ENCODE measurements around the gene UBE2G2.

The UBE2G2 gene

GRCh38 chr21:44732263-44732662 is 69.4 kb downstream of the UBE2G2 start (continued):
- no peak for TF ChIP-seq CSRNP3 (CRISPR knock-in tag; IDR thresholded peaks at IDR 0.05)

GRCh38 chr21:44730951-44731579 is 70.6 kb downstream of the UBE2G2 start:
- ATAC-seq = no peak
- TF ChIP-seq SNAI2 (CRISPR knock-in tag; IDR thresholded peaks at IDR 0.05) = no peak
- no peak for TF ChIP-seq ZNF565 (CRISPR knock-in tag; conservative IDR thresholded peaks at IDR 0.05; ENCODE audit: low read depth)
- no peak for TF ChIP-seq PPARA (CRISPR knock-in tag; IDR thresholded peaks at IDR 0.05; ENCODE audit: borderline replicate concordance)
- TF ChIP-seq ZC3H10 (CRISPR knock-in tag; IDR thresholded peaks at IDR 0.05) = no peak
- no peak for TF ChIP-seq TSHZ2 (CRISPR knock-in tag; IDR thresholded peaks at IDR 0.05)
- TF ChIP-seq CSRNP3 (CRISPR knock-in tag; IDR thresholded peaks at IDR 0.05) = no peak
- TF ChIP-seq ZNF70 (CRISPR knock-in tag; IDR thresholded peaks at IDR 0.05) = no peak
- no peak for TF ChIP-seq ESRRG (CRISPR knock-in tag; IDR thresholded peaks at IDR 0.05)
- no peak for TF ChIP-seq ZFP30 (CRISPR knock-in tag; IDR thresholded peaks at IDR 0.05)

GRCh38 chr21:44730028-44730395 is 71.6 kb downstream of the UBE2G2 start:
- TF ChIP-seq ZFP30 (CRISPR knock-in tag; IDR thresholded peaks at IDR 0.05) (no peak), TCF4 (CRISPR knock-in tag; IDR thresholded peaks at IDR 0.05; ENCODE audit: borderline replicate concordance) (no peak), ZNF565 (CRISPR knock-in tag; conservative IDR thresholded peaks at IDR 0.05; ENCODE audit: low read depth) (no peak), CSRNP3 (CRISPR knock-in tag; IDR thresholded peaks at IDR 0.05) (no peak), TSHZ2 (CRISPR knock-in tag; IDR thresholded peaks at IDR 0.05) (no peak), OSR1 (CRISPR knock-in tag; IDR thresholded peaks at IDR 0.05) (no peak), ZNF8 (CRISPR knock-in tag; IDR thresholded peaks at IDR 0.05) (no peak), RARB (CRISPR knock-in tag; IDR thresholded peaks at IDR 0.05) (no peak), ZFP3 (CRISPR knock-in tag; IDR thresholded peaks at IDR 0.05) (no peak)
- no peak for ATAC-seq

GRCh38 chr21:44729336-44730027 is 72.1 kb downstream of the UBE2G2 start:
- TF ChIP-seq ESRRG (CRISPR knock-in tag; IDR thresholded peaks at IDR 0.05) (no peak), SNAI2 (CRISPR knock-in tag; IDR thresholded peaks at IDR 0.05) (no peak), ARNTL (CRISPR knock-in tag; IDR thresholded peaks at IDR 0.05; ENCODE audit: borderline replicate concordance, low read depth) (no peak), ISL1 (CRISPR knock-in tag; IDR thresholded peaks at IDR 0.05) (no peak), ZFP3 (CRISPR knock-in tag; IDR thresholded peaks at IDR 0.05) (no peak), PATZ1 (CRISPR knock-in tag; IDR thresholded peaks at IDR 0.05; ENCODE audit: borderline replicate concordance) (no peak), CSRNP3 (CRISPR knock-in tag; IDR thresholded peaks at IDR 0.05) (no peak), CREB5 (CRISPR knock-in tag; IDR thresholded peaks at IDR 0.05; ENCODE audit: low read depth) (no peak), ZNF8 (CRISPR knock-in tag; IDR thresholded peaks at IDR 0.05) (no peak)
- ATAC-seq = no peak

Data from SK-N-SH treated with all-trans-retinoic acid at 6 μM for 48 hours (cell line).